OCI-LY7 (cell line): ENCODE results near the gene ROR2. TPM values are rescaled to one million over a fixed set of nuclear protein-coding genes. Genes with fewer than 3 reads are reported as not detected.

Source experiments
- BruUV-seq: library from RNA; stranded (reverse); fragments of 400-500 nt; replicated peaks from 2 replicates; lab custom pipeline; 2021; lab: Mats Ljungman, UMichigan
- CTCF ChIA-PET: fragments of 300-600 bp; sonication (Branson Sonifier 250); formaldehyde crosslinking; loops from one replicate; lab custom pipeline; 2022; ENCODE audit warnings: antibody characterized with exemption; ENCODE audit not compliant: unreplicated experiment; lab: Charles Lee
- POLR2A ChIA-PET: fragments of 300-600 bp; sonication (Branson Sonifier 250); formaldehyde crosslinking; loops from one replicate; lab custom pipeline; 2022; ENCODE audit warnings: antibody characterized with exemption; lab: Charles Lee
- DNase-seq: peaks from one replicate; pipeline ENCODE4 v3.0.0-alpha.2; 2015; ENCODE audit warnings: low spot score
- H2AFZ ChIP-seq: fragments of 200-600 bp; sonication (generic), shearing (Covaris generic); 2 replicates; pipeline ENCODE4 v1.6.1; 2014; ENCODE audit warnings: mild to moderate bottlenecking, antibody characterized with exemption, low read length, moderate library complexity
- H3K27ac ChIP-seq: fragments of 200-600 bp; sonication (generic); 2 replicates; pipeline ENCODE4 v1.5.1; 2014; ENCODE audit warnings: mixed run types, low read depth, mild to moderate bottlenecking, moderate library complexity, low read length, inconsistent platforms; ENCODE audit not compliant: poor library complexity, severe bottlenecking
- H3K36me3 ChIP-seq: fragments of 200-600 bp; sonication (generic); 2 replicates; pipeline ENCODE4 v1.6.1; 2014; ENCODE audit warnings: mild to moderate bottlenecking, antibody characterized with exemption, low read length, moderate library complexity, mixed read lengths; ENCODE audit not compliant: insufficient read depth
- H3K4me1 ChIP-seq: fragments of 200-600 bp; sonication (generic); 2 replicates; pipeline ENCODE4 v1.5.1; 2014; ENCODE audit warnings: mild to moderate bottlenecking, low read length; ENCODE audit not compliant: insufficient read depth, poor library complexity, severe bottlenecking
- H3K4me2 ChIP-seq: fragments of 200-600 bp; sonication (generic); 2 replicates; pipeline ENCODE4 v1.6.1; 2014; ENCODE audit warnings: mild to moderate bottlenecking, low read length
- H3K4me3 ChIP-seq: fragments of 200-600 bp; sonication (generic); 2 replicates; pipeline ENCODE4 v1.5.1; 2014; ENCODE audit warnings: mild to moderate bottlenecking, low read depth, low read length; ENCODE audit not compliant: poor library complexity, severe bottlenecking
- H3K79me2 ChIP-seq: fragments of 200-600 bp; sonication (generic); 2 replicates; pipeline ENCODE4 v1.6.1; 2016; ENCODE audit warnings: low read depth, mild to moderate bottlenecking, low read length, moderate library complexity, mixed read lengths; ENCODE audit not compliant: insufficient read depth
- H3K9me2 ChIP-seq: fragments of 200-600 bp; sonication (generic); 2 replicates; pipeline ENCODE4 v1.6.1; 2016; ENCODE audit warnings: mild to moderate bottlenecking, low read length, mixed read lengths; ENCODE audit not compliant: insufficient read depth
- H3K9me3 ChIP-seq: fragments of 200-600 bp; sonication (generic); 2 replicates; pipeline ENCODE4 v1.6.1; 2014; ENCODE audit warnings: mild to moderate bottlenecking, mixed run types, low read length, mixed read lengths
- H4K20me1 ChIP-seq: fragments of 200-600 bp; sonication (generic); 2 replicates; pipeline ENCODE4 v1.6.1; 2014; ENCODE audit warnings: mild to moderate bottlenecking, antibody characterized with exemption, low read length, moderate library complexity, mixed read lengths; ENCODE audit not compliant: insufficient read depth
- CTCF ChIP-seq: fragments of 200-600 bp; sonication (generic); conservative IDR thresholded peaks from 2 replicates; pipeline ENCODE4 v1.5.1; 2014; ENCODE audit warnings: mild to moderate bottlenecking, antibody characterized with exemption, low read length, moderate library complexity, mixed read lengths
- EZH2phosphoT487 ChIP-seq: fragments of 200-600 bp; sonication (generic); IDR thresholded peaks from 2 replicates; pipeline ENCODE4 v1.6.1; 2018; ENCODE audit warnings: low read depth, borderline replicate concordance, mild to moderate bottlenecking, mixed run types, antibody characterized with exemption, low read length, moderate library complexity, mixed read lengths
- intact Hi-C: fragments of 100-400 bp; cut with micrococcal nuclease; formaldehyde crosslinking; loops from one replicate; pipeline ENCODE4 v1.10.0; 2022; ENCODE audit not compliant: unreplicated experiment
- total RNA-seq, 2 experiments: library from RNA; depleted of rRNA in 1 of 2; stranded (reverse); fragments of >200 nt in 1 of 2; shearing (Covaris generic) in 1 of 2; gene quantifications; 2 replicates each; pipeline ENCODE4 v1.2.3, GENCODE V29; 2014 to 2022

The ROR2 gene
- total RNA-seq, 2 experiments from 2014 or later: 0.10 to 0.19 TPM

- ChIA-PET POLR2A (no interaction called here), CTCF (interaction anchor here (1.0 kb wide), 1 partner anchor 9 kb away, joined by 3 read pairs; no protein-coding TSS in a partner anchor)
- Histone ChIP-seq H3K9me2 (no peaks in the 10 kb centered on the region), H3K9me3 (no peaks in the 10 kb centered on the region), H3K27ac (no peak overlapping the region), H4K20me1 (no peaks in the 10 kb centered on the region), H2AFZ (no peak overlapping the region), H3K36me3 (no peaks in the 10 kb centered on the region), H3K4me2 (no peak overlapping the region), H3K79me2 (no peaks in the 10 kb centered on the region), H3K4me1 (no peaks in the 10 kb centered on the region), H3K4me3 (no peak overlapping the region)
- DNase-seq: no peak
- TF ChIP-seq EZH2phosphoT487 (no peak), CTCF (no peak)
- BruUV-seq: no TSS peak
- intact Hi-C loops: loop anchor here (2.0 to 5.0 kb wide), 3 partner anchors 296 to 813 kb away; no protein-coding TSS in a partner anchor
Observed at GRCh38 chr9:91727972-91728371, 222.1 kb downstream of the ROR2 start.

GRCh38 chr9:91727316-91727861 is 222.6 kb downstream of the ROR2 start:
- H3K4me2 ChIP-seq: no peak overlapping the region
- H4K20me1 ChIP-seq: no peaks in the 10 kb centered on the region
- TF ChIP-seq EZH2phosphoT487 (no peak), CTCF (peak; percentile 86)
- intact Hi-C loops: loop anchor here (2.0 to 5.0 kb wide), 3 partner anchors 295 to 813 kb away; no protein-coding TSS in a partner anchor
- no peaks in the 10 kb centered on the region for H3K36me3 ChIP-seq
- no peaks in the 10 kb centered on the region for H3K9me2 ChIP-seq
- H2AFZ ChIP-seq: no peak overlapping the region
- CTCF ChIA-PET: interaction anchor here (0.6 to 1.0 kb wide), 3 partner anchors 8 to 918 kb away, joined by 3 to 4 read pairs (median 3); no protein-coding TSS in a partner anchor
- DNase-seq: peak; percentile 61
- BruUV-seq: no TSS peak
- peaks cover under 1% of the 10 kb centered on the region for H3K4me1 ChIP-seq
- POLR2A ChIA-PET: no interaction called here
- H3K4me3 ChIP-seq: no peak overlapping the region
- H3K27ac ChIP-seq: no peak overlapping the region
- H3K9me3 ChIP-seq: no peaks in the 10 kb centered on the region
- H3K79me2 ChIP-seq: no peaks in the 10 kb centered on the region
